SK-N-SH (cell line): ENCODE measurements around the gene PEX11G.

ENCODE experiments used
- CTCF ChIP-seq: fragments of 200-600 bp; sonication (generic); IDR thresholded peaks from 2 replicates; pipeline ENCODE4 v1.6.1; 2017; ENCODE audit warnings: antibody characterized with exemption, mild to moderate bottlenecking, moderate library complexity
- MAX ChIP-seq: IDR thresholded peaks from 2 replicates; pipeline ENCODE4 v1.4.0; 2012; ENCODE audit warnings: low read depth
- POLR2AphosphoS5 ChIP-seq: IDR thresholded peaks from 2 replicates; pipeline ENCODE4 v1.6.1; 2012; ENCODE audit warnings: low read depth, low read length
- RFX5 ChIP-seq: IDR thresholded peaks from 2 replicates; pipeline ENCODE4 v1.6.1; 2012; ENCODE audit warnings: mild to moderate bottlenecking, improper control_type of control experiment, low read length
- TCF12 ChIP-seq: IDR thresholded peaks from 2 replicates; pipeline ENCODE4 v1.4.0; 2012
- TEAD4 ChIP-seq: IDR thresholded peaks from 2 replicates; pipeline ENCODE4 v1.4.0; 2012; ENCODE audit warnings: mild to moderate bottlenecking, borderline replicate concordance; ENCODE audit not compliant: insufficient read depth
- YY1 ChIP-seq: IDR thresholded peaks from 2 replicates; pipeline ENCODE4 v1.4.0; 2012; ENCODE audit warnings: low read depth, mild to moderate bottlenecking
- TF ChIP-seq, protein P1 (sequence below): IDR thresholded peaks from 2 replicates; pipeline ENCODE4; 2012
- TF ChIP-seq, protein P2 (sequence below): IDR thresholded peaks from 2 replicates; pipeline ENCODE4 v1.6.1; 2012; ENCODE audit warnings: mild to moderate bottlenecking, low read depth, low read length, moderate library complexity

DNA sequence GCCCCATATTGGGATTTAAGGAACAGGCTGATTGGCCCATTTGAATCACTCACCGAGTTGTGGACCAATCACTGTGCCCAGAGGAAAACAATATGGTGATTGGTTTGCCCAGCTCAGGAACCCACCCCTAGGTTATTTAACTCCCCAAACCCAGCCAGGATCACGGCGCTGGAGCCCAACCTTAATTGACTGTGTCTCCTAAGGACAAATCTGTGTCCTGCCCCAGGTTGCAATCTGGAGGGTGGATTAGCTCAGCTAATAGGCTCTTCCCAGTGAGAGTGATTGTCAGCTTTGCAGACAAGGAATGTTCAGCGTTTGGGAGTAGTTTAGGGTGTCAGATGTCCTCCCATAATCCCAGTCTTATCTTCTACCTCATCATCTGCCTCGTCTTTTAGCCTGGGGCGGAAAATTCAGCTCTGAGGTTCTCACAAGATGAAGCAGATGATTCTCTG is 23.6 kb upstream of the PEX11G start:
- TF ChIP-seq RFX5 (no peak), YY1 (no peak), TEAD4 (no peak), TCF12 (no peak), MAX (no peak), CTCF (no peak), POLR2AphosphoS5 (no peak)
- TF ChIP-seq, protein P1, sequence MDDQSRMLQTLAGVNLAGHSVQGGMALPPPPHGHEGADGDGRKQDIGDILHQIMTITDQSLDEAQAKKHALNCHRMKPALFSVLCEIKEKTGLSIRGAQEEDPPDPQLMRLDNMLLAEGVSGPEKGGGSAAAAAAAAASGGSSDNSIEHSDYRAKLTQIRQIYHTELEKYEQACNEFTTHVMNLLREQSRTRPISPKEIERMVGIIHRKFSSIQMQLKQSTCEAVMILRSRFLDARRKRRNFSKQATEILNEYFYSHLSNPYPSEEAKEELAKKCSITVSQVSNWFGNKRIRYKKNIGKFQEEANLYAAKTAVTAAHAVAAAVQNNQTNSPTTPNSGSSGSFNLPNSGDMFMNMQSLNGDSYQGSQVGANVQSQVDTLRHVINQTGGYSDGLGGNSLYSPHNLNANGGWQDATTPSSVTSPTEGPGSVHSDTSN: no peak
- TF ChIP-seq, protein P2, sequence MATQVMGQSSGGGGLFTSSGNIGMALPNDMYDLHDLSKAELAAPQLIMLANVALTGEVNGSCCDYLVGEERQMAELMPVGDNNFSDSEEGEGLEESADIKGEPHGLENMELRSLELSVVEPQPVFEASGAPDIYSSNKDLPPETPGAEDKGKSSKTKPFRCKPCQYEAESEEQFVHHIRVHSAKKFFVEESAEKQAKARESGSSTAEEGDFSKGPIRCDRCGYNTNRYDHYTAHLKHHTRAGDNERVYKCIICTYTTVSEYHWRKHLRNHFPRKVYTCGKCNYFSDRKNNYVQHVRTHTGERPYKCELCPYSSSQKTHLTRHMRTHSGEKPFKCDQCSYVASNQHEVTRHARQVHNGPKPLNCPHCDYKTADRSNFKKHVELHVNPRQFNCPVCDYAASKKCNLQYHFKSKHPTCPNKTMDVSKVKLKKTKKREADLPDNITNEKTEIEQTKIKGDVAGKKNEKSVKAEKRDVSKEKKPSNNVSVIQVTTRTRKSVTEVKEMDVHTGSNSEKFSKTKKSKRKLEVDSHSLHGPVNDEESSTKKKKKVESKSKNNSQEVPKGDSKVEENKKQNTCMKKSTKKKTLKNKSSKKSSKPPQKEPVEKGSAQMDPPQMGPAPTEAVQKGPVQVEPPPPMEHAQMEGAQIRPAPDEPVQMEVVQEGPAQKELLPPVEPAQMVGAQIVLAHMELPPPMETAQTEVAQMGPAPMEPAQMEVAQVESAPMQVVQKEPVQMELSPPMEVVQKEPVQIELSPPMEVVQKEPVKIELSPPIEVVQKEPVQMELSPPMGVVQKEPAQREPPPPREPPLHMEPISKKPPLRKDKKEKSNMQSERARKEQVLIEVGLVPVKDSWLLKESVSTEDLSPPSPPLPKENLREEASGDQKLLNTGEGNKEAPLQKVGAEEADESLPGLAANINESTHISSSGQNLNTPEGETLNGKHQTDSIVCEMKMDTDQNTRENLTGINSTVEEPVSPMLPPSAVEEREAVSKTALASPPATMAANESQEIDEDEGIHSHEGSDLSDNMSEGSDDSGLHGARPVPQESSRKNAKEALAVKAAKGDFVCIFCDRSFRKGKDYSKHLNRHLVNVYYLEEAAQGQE: no peak
